Muscle layer of colon (tissue), 2 donors: Measurements from ENCODE around the gene TFAP2A.

Experiments
- H3K27ac ChIP-seq: one replicate; pipeline ENCODE4 v1.7.0; 2013; ENCODE audit warnings: low read depth, mild to moderate bottlenecking, low read length, moderate library complexity
- H3K27me3 ChIP-seq, 2 donors: one replicate each; pipeline ENCODE4 v1.7.0; 2013; ENCODE audit warnings: low read length in 2 of 2, mild to moderate bottlenecking in 2 of 2; ENCODE audit not compliant: insufficient read depth in 2 of 2, control insufficient read depth in 1 of 2
- H3K36me3 ChIP-seq: one replicate; pipeline ENCODE4 v1.7.0; 2013; ENCODE audit warnings: mild to moderate bottlenecking, low read length; ENCODE audit not compliant: insufficient read depth
- H3K4me1 ChIP-seq: one replicate; pipeline ENCODE4 v1.7.0; 2013; ENCODE audit warnings: mild to moderate bottlenecking, low read length; ENCODE audit not compliant: insufficient read depth
- H3K4me3 ChIP-seq, 2 donors: one replicate each; pipeline ENCODE4 v1.7.0; 2013; ENCODE audit warnings: low read length in 2 of 2, low read depth in 1 of 2, mild to moderate bottlenecking in 1 of 2, moderate library complexity in 1 of 2
- H3K9ac ChIP-seq: one replicate; pipeline ENCODE4 v1.7.0; 2013; ENCODE audit warnings: low read length
- H3K9me3 ChIP-seq: one replicate; pipeline ENCODE4 v1.7.0; 2013; ENCODE audit warnings: mild to moderate bottlenecking, low read length
- donor health status: abdominal sarcoma.
- donor health status: Adenocarcinoma of cecum.

Gene TFAP2A

GRCh38 chr6:10446548-10446947 is 31.7 kb upstream of the TFAP2A start:
- Histone ChIP-seq H3K27me3 (no peaks in the 10 kb centered on the region), H3K9me3 (no peaks in the 10 kb centered on the region), H3K9ac (no peak overlapping the region), H3K36me3 (no peaks in the 10 kb centered on the region), H3K4me3 (no peak overlapping the region), H3K27ac (no peak overlapping the region), H3K4me1 (no peaks in the 10 kb centered on the region)

GRCh38 chr6:10441655-10442009 is 26.8 kb upstream of the TFAP2A start:
- Histone ChIP-seq H3K27me3 (no peaks in the 10 kb centered on the region), H3K36me3 (no peaks in the 10 kb centered on the region), H3K9ac (no peak overlapping the region), H3K27ac (no peak overlapping the region), H3K4me3 (no peak overlapping the region), H3K4me1 (no peaks in the 10 kb centered on the region), H3K9me3 (no peaks in the 10 kb centered on the region)

DNA sequence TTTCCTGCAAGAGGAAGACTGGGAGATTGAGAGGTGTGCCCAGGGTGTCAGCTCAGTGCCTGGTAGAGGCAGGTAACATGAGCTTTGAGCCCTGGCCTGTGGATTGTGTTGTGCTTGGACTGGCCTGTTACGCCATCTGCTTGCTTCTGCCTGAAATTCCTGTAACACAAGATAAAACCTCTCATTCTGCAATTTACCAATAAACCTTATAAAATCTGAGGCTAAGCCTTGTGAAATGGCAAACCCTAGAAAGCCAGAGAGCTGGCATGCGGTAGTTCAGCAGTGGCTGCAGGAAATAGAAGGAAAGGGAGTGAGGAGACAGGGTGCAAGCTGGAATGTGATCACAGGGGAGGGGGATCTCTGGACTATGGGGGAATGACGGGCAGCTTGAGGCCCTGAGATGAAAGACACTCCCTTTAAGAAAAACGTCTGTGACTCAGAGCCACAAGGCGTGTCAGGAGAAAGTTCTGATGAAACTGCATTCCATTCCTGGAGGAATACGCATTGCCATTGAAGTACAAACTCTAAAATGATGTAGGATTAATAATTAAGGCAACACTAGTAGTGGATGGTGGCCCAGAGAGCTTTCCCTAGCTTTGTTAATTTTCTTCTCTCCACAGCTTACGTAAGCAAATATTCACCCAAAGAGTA is 26.3 kb upstream of the TFAP2A start:
- Histone ChIP-seq H3K9me3 (no peaks in the 10 kb centered on the region), H3K4me1 (no peaks in the 10 kb centered on the region), H3K9ac (no peak overlapping the region), H3K27me3 (no peaks in the 10 kb centered on the region), H3K4me3 (no peak overlapping the region), H3K27ac (no peak overlapping the region), H3K36me3 (no peaks in the 10 kb centered on the region)

DNA sequence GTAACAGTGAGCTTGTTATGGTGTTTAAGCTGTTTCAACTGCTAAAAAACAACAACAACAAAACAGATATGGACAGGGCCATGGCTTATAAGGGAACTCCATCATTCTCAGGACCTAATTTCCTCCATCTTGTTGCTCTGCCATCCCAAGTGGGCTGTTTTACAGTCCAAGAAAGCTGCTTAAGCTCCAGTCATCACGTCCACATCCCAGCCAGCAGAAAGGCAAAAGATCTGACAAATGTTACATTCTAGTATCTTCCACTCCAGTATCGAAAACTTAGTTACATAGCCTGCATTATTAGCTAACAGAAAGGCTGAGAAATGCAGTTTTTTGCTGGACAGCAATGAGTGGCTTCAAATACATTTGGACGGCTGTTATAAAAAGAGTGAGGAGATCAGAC is 23.0 kb upstream of the TFAP2A start:
- Histone ChIP-seq H3K27me3 (no peaks in the 10 kb centered on the region), H3K4me3 (no peak overlapping the region), H3K4me1 (no peaks in the 10 kb centered on the region), H3K27ac (no peak overlapping the region), H3K9me3 (no peaks in the 10 kb centered on the region), H3K36me3 (no peaks in the 10 kb centered on the region), H3K9ac (no peak overlapping the region)

- no peaks in the 10 kb centered on the region for H3K9me3 ChIP-seq
- no peak overlapping the region for H3K4me3 ChIP-seq
- no peaks in the 10 kb centered on the region for H3K27me3 ChIP-seq
- H3K4me1 ChIP-seq = no peaks in the 10 kb centered on the region
- H3K27ac ChIP-seq = no peak overlapping the region
- H3K9ac ChIP-seq = no peak overlapping the region
- no peaks in the 10 kb centered on the region for H3K36me3 ChIP-seq
These were observed 19.4 kb upstream of the TFAP2A start for GRCh38 chr6:10434235-10434634.

DNA sequence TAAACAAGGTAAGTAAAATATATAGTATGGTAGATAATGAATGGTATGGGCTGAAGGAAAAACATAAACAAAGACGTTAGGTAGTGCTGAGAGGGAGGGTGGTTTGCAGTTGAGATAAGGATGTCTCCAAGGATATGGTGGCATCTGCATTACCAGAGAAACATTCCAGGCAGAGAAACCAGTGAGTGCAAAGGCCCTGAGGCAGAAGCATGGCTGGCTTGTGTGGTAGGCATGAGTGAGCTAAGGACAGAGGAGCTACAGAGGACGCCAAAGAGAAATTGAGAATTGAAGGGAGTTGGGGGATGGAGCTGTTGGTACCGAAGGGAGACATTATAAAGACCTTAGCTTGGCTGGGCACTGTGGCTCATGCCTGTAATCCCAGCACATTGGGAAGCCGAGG is 18.4 kb upstream of the TFAP2A start:
- Histone ChIP-seq H3K9me3 (no peaks in the 10 kb centered on the region), H3K4me1 (no peaks in the 10 kb centered on the region), H3K27me3 (no peaks in the 10 kb centered on the region), H3K4me3 (no peak overlapping the region), H3K9ac (no peak overlapping the region), H3K27ac (no peak overlapping the region), H3K36me3 (no peaks in the 10 kb centered on the region)

GRCh38 chr6:10431423-10432164 is 16.7 kb upstream of the TFAP2A start:
- no peaks in the 10 kb centered on the region for H3K9me3 ChIP-seq
- H3K36me3 ChIP-seq = no peaks in the 10 kb centered on the region
- H3K4me3 ChIP-seq = no peak overlapping the region
- H3K4me1 ChIP-seq = no peaks in the 10 kb centered on the region
- H3K9ac ChIP-seq = no peak overlapping the region
- peaks cover 0 to 8% of the 10 kb centered on the region in 2 donors for H3K27me3 ChIP-seq
- no peak overlapping the region for H3K27ac ChIP-seq

DNA sequence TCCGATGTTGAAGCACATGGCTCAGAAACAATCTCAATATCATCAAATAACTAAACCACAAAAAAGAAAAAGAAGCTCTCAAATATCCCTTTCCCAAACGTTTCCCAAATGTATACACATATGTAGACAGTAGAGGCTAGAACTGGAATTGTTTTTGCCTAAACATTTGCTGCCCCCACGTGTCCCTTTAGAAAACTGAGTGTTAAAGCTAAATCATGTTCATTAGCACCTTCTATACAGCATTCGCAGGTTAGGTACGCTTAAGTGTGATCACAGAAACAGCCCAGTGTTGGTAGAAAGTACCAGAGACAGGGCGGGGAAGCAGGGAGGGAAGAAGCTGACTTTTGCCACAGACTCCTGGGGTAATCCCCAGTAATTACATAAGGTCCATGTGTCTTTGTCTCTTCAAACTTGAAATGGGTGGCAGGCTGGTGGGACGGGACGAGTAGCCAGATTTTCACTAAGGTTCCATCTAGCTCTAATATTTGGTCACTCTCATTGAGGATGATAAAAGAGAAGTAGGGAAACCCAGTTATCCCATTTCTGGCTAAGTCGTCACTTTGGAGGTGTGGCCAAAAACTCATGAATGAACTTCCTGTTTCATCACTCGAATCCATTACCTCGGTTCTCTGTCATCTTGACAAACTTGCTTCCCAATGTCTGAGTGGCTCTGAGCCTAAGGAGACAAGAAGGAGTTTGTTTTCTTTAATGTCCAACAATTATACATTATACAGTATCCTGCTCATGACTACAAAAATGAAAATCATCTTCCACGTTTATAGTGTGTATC is 15.0 kb upstream of the TFAP2A start:
- Histone ChIP-seq H3K4me3 (no peak overlapping the region), H3K9ac (no peak overlapping the region), H3K9me3 (no peaks in the 10 kb centered on the region), H3K27ac (no peak overlapping the region), H3K4me1 (no peaks in the 10 kb centered on the region), H3K36me3 (no peaks in the 10 kb centered on the region), H3K27me3 (peaks cover 4 to 25% of the 10 kb centered on the region in 2 donors)

DNA sequence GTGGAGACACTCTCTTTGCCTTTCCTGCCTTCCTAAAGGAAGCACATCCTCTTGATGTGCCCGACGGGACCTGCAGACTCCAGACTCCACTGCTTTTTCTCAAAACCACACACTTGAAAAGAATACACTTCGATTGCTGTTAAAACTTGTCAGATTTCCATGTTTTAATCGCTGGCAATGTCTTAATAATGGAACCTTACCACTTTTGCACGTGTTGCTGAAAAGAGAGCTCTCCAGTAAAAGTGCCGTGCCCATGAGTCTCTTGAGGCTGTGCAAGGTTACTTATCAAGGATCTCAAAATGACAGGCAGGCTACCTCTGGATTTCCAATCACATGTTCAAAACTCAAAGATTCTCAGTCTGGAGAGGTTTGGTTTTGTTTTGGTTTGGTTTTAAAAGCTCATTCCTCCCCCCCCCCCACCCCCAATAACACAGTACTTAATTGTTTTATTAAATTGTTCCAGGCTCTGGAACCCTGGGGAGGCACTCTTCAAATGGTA is 12.0 kb upstream of the TFAP2A start:
- Histone ChIP-seq H3K36me3 (no peaks in the 10 kb centered on the region), H3K27me3 (peaks cover 30 to 54% of the 10 kb centered on the region in 2 donors), H3K4me1 (no peaks in the 10 kb centered on the region), H3K27ac (no peak overlapping the region), H3K9ac (no peak overlapping the region), H3K4me3 (peak overlapping the region in 1 of 2 donors; percentile 21), H3K9me3 (no peaks in the 10 kb centered on the region)

DNA sequence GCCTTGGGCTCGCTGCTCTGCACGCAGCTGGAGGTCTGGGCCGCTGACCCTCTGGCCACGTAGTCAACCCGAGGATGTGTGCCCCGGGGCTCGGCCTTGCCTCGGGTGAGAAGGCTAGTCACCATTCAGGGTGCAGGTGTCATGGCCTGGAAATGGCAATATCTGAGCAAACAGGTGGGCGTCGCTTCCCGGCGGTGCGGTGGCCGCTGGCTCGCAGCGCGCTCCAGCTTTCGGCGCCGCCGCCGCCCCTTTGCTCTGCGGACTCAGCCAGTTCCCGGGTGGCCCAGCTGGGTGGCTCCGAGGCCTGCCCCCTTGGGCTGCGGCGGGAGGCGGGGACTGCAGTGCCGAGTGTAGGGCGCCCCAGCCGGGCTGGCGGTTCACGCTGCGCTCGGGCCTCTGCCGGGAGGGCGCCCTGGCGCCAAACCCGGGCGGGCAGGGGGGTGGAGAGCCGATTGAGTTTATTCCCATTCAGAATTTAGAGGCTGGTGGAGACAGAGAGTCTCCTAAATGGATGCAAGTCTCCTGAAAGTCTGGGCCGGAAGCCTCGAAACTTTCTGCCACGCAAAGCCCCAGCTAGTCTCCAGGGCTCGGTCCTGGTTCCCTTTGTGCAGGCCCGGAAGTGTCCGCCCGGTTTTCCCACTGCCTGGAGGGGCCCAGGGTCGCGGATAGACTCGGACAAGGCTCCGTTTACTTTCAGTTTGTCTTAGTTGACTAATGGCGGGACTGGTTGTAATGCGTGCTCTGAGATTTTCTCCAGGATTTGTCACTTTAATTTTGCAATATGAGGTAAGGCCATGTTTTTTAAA is 11.3 kb upstream of the TFAP2A start:
- H3K27ac ChIP-seq = no peak overlapping the region

More for the DNA sequence above, 11.3 kb upstream of the TFAP2A start:
- peaks cover 37 to 60% of the 10 kb centered on the region in 2 donors for H3K27me3 ChIP-seq
- no peaks in the 10 kb centered on the region for H3K4me1 ChIP-seq
- H3K36me3 ChIP-seq = no peaks in the 10 kb centered on the region
- H3K9me3 ChIP-seq = no peaks in the 10 kb centered on the region
- H3K4me3 ChIP-seq = peak overlapping the region; percentile 12 to 21
- H3K9ac ChIP-seq = no peak overlapping the region
